ENCODE results near the gene RNPEPL1.

DNA sequence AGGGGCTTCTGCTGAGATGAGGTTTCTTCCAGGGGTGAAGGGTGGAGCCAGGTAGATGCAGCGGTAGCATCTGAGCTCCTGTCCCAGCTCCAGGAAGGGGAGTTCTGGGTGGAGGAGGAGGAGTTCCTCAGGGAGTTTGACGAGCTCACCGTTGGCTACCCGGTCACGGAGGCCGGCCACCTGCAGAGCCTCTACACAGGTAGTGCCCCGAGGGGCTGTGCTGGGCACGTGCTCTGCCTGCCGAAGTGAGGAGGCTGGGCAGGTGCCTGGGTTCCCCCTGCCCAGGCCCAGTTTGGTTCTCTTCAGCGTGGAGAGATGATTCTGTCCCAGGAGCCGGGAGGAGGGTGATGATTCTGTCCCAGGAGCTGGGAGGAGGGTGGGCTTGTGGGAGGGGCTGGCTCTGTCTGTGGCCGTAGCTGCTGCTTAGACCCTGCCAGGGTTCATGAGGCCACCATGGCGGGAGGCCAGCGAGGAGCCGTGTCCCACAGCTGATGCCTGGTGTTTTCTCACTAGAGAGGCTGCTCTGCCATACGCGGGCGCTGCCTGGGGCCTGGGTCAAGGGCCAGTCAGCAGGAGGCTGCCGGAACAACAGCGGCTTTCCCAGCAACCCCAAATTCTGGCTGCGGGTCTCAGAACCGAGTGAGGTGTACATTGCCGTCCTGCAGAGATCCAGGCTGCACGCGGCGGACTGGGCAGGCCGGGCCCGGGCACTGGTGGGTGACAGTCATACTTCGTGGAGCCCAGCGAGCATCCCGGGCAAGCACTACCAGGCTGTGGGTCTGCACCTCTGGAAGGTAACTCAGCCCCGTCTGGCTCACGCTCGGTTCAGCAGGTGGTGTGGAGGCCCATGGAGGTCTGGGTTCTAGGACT is 26.5 kb downstream of the RNPEPL1 start:
- TF ChIP-seq, protein P1, sequence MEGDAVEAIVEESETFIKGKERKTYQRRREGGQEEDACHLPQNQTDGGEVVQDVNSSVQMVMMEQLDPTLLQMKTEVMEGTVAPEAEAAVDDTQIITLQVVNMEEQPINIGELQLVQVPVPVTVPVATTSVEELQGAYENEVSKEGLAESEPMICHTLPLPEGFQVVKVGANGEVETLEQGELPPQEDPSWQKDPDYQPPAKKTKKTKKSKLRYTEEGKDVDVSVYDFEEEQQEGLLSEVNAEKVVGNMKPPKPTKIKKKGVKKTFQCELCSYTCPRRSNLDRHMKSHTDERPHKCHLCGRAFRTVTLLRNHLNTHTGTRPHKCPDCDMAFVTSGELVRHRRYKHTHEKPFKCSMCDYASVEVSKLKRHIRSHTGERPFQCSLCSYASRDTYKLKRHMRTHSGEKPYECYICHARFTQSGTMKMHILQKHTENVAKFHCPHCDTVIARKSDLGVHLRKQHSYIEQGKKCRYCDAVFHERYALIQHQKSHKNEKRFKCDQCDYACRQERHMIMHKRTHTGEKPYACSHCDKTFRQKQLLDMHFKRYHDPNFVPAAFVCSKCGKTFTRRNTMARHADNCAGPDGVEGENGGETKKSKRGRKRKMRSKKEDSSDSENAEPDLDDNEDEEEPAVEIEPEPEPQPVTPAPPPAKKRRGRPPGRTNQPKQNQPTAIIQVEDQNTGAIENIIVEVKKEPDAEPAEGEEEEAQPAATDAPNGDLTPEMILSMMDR (IDR thresholded peaks at IDR 0.05 in 2 of 3, conservative IDR thresholded peaks at IDR 0.05 in 1 of 3; ENCODE audit: control insufficient read depth in 2 of 3, extremely low read depth in 1 of 3, insufficient read depth in 1 of 3, low read depth in 3 of 3, low read length in 3 of 3), result no peak
- TF ChIP-seq, protein P2, sequence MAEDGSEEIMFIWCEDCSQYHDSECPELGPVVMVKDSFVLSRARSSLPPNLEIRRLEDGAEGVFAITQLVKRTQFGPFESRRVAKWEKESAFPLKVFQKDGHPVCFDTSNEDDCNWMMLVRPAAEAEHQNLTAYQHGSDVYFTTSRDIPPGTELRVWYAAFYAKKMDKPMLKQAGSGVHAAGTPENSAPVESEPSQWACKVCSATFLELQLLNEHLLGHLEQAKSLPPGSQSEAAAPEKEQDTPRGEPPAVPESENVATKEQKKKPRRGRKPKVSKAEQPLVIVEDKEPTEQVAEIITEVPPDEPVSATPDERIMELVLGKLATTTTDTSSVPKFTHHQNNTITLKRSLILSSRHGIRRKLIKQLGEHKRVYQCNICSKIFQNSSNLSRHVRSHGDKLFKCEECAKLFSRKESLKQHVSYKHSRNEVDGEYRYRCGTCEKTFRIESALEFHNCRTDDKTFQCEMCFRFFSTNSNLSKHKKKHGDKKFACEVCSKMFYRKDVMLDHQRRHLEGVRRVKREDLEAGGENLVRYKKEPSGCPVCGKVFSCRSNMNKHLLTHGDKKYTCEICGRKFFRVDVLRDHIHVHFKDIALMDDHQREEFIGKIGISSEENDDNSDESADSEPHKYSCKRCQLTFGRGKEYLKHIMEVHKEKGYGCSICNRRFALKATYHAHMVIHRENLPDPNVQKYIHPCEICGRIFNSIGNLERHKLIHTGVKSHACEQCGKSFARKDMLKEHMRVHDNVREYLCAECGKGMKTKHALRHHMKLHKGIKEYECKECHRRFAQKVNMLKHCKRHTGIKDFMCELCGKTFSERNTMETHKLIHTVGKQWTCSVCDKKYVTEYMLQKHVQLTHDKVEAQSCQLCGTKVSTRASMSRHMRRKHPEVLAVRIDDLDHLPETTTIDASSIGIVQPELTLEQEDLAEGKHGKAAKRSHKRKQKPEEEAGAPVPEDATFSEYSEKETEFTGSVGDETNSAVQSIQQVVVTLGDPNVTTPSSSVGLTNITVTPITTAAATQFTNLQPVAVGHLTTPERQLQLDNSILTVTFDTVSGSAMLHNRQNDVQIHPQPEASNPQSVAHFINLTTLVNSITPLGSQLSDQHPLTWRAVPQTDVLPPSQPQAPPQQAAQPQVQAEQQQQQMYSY (CRISPR knock-in tag; IDR thresholded peaks at IDR 0.05), result no peak
- TF ChIP-seq MYC (IDR thresholded peaks at IDR 0.05; ENCODE audit: insufficient read depth, insufficient read length, insufficient replicate concordance, low read length, severe bottlenecking), result no peak
- no peak for TF ChIP-seq SP1 (IDR thresholded peaks at IDR 0.05; ENCODE audit: low read depth, low read length)
- TF ChIP-seq RBBP5 (conservative IDR thresholded peaks at IDR 0.05), result no peak
- TF ChIP-seq POU2F2 (IDR thresholded peaks at IDR 0.05; ENCODE audit: borderline replicate concordance, low read depth, low read length), result no peak
- TF ChIP-seq JUNB (IDR thresholded peaks at IDR 0.05), result no peak
- no peak for TF ChIP-seq DPF2 (IDR thresholded peaks at IDR 0.05)
- no peak for TF ChIP-seq ZNF384 (IDR thresholded peaks at IDR 0.05; ENCODE audit: borderline replicate concordance, low read depth, low read length)
- TF ChIP-seq, protein P3, sequence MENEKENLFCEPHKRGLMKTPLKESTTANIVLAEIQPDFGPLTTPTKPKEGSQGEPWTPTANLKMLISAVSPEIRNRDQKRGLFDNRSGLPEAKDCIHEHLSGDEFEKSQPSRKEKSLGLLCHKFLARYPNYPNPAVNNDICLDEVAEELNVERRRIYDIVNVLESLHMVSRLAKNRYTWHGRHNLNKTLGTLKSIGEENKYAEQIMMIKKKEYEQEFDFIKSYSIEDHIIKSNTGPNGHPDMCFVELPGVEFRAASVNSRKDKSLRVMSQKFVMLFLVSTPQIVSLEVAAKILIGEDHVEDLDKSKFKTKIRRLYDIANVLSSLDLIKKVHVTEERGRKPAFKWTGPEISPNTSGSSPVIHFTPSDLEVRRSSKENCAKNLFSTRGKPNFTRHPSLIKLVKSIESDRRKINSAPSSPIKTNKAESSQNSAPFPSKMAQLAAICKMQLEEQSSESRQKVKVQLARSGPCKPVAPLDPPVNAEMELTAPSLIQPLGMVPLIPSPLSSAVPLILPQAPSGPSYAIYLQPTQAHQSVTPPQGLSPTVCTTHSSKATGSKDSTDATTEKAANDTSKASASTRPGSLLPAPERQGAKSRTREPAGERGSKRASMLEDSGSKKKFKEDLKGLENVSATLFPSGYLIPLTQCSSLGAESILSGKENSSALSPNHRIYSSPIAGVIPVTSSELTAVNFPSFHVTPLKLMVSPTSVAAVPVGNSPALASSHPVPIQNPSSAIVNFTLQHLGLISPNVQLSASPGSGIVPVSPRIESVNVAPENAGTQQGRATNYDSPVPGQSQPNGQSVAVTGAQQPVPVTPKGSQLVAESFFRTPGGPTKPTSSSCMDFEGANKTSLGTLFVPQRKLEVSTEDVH (IDR thresholded peaks at IDR 0.05; ENCODE audit: low read depth, partially characterized antibody), result no peak
- no peak for TF ChIP-seq RAD21 (IDR thresholded peaks at IDR 0.05; ENCODE audit: insufficient read depth, low read depth, low read length)

Measured in GM12878 (cell line).